Measurements from ENCODE around the gene CCDC170. TPM values are rescaled to one million over a fixed set of nuclear protein-coding genes. Genes with fewer than 3 reads are reported as not detected.

CCDC170 gene
- total RNA-seq, 1 donor from 2014 or later = 0.55 TPM

DNA sequence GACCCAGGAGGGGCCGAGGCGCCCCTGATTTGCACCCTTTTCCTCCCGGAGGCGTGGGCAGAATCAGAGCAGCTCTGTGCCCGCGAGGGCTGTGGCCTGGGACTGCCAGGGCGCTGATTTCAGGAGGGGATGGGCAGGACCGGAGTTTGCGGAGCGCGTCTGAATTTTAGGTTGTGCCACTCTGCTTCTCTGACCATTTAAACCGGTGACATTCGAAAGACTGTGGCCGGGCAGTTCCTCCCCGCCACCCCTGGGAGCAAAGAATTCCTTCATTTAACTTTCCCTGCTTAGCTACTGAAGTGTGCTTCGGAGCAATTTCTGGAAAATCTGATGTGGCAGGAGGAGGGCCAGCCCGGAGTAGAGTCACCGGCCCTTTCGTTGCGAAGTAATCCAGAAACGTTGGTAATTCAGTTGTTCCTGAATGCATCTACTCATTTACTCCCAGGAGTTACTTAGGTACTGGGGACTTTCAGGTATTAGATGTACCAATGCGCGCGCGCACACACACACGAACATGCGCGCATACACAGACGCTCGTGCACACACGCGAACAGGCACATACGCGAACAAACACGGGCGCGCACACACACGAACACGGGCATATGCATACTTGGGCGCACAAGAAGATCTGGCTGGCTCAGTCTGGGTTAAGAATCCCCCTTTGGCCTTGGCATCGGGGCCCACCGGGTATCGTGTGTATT lies 568 bp downstream of the CCDC170 start:
- peak overlapping the region; percentile 74 for H3K27ac ChIP-seq
- ATAC-seq (peak; percentile 68), DNase-seq (peak; percentile 73)
- TF ChIP-seq CTCF (IDR thresholded peaks at IDR 0.05) = no peak
- peak overlapping the region; percentile 59 for H3K4me3 ChIP-seq
- no peaks in the 10 kb centered on the region for H3K36me3 ChIP-seq
- peaks cover 12% of the 10 kb centered on the region for H3K27me3 ChIP-seq
- H3K4me1 ChIP-seq = no peaks in the 10 kb centered on the region
- intact Hi-C loops (cut with DNase I) = no loop called here
- no peaks in the 10 kb centered on the region for H3K9me3 ChIP-seq

- no peak for ATAC-seq
- no peaks in the 10 kb centered on the region for H3K4me1 ChIP-seq
Observed at GRCh38 chr6:151494936-151495320, 1.1 kb downstream of the CCDC170 start.

GRCh38 chr6:151495380-151495779 lies 1.6 kb downstream of the CCDC170 start:
- no peak for TF ChIP-seq CTCF (IDR thresholded peaks at IDR 0.05)
- H3K36me3 ChIP-seq = no peaks in the 10 kb centered on the region
- H3K27me3 ChIP-seq = peaks cover 12% of the 10 kb centered on the region
- H3K4me3 ChIP-seq = no peak overlapping the region
- no peak for DNase-seq
- ATAC-seq = no peak
- H3K9me3 ChIP-seq = no peaks in the 10 kb centered on the region
- intact Hi-C loops (cut with DNase I) = no loop called here
- H3K27ac ChIP-seq = peak overlapping the region; percentile 32
- no peaks in the 10 kb centered on the region for H3K4me1 ChIP-seq

More at GRCh38 chr6:151494936-151495320, 1.1 kb downstream of the CCDC170 start:
- Histone ChIP-seq H3K4me3 (peak overlapping the region; percentile 59), H3K36me3 (no peaks in the 10 kb centered on the region), H3K27ac (peak overlapping the region; percentile 32), H3K27me3 (peaks cover 12% of the 10 kb centered on the region), H3K9me3 (no peaks in the 10 kb centered on the region)
- no peak for DNase-seq
- no peak for TF ChIP-seq CTCF (IDR thresholded peaks at IDR 0.05)
- intact Hi-C loops (cut with DNase I) = no loop called here

- ATAC-seq (no peak), DNase-seq (no peak)
- Histone ChIP-seq H3K36me3 (no peaks in the 10 kb centered on the region), H3K4me3 (no peak overlapping the region), H3K27ac (peak overlapping the region; percentile 45), H3K4me1 (no peaks in the 10 kb centered on the region), H3K27me3 (peaks cover 10% of the 10 kb centered on the region), H3K9me3 (no peaks in the 10 kb centered on the region)
- no peak for TF ChIP-seq CTCF (IDR thresholded peaks at IDR 0.05)
- intact Hi-C loops (cut with DNase I) = no loop called here
Observed at GRCh38 chr6:151497905-151498304, 4.1 kb downstream of the CCDC170 start.

GRCh38 chr6:151498327-151498726 lies 4.5 kb downstream of the CCDC170 start:
- ATAC-seq = peak; percentile 41
- H3K36me3 ChIP-seq = no peaks in the 10 kb centered on the region
- peak overlapping the region; percentile 45 for H3K27ac ChIP-seq

More at GRCh38 chr6:151498327-151498726, 4.5 kb downstream of the CCDC170 start:
- no peak overlapping the region for H3K4me3 ChIP-seq
- no peak for TF ChIP-seq CTCF (IDR thresholded peaks at IDR 0.05)
- H3K4me1 ChIP-seq = no peaks in the 10 kb centered on the region
- no peaks in the 10 kb centered on the region for H3K9me3 ChIP-seq
- peaks cover 8% of the 10 kb centered on the region for H3K27me3 ChIP-seq
- intact Hi-C loops (cut with DNase I) = no loop called here
- DNase-seq = no peak
